Neural crest cell (in vitro differentiated cells): ENCODE measurements around the gene IGFN1. TPM values are rescaled to one million over a fixed set of nuclear protein-coding genes. Genes with fewer than 3 reads are reported as not detected.

Source experiments
- DNase-seq: peaks from one replicate; pipeline ENCODE4 v3.0.0; 2021; ENCODE audit warnings: low read depth, mixed read lengths, low spot score
- H3K27ac Mint-ChIP-seq: one replicate; pipeline ENCODE4 v1.8.0; 2021; ENCODE audit warnings: mild to moderate bottlenecking, mixed read lengths; ENCODE audit not compliant: unreplicated experiment
- H3K27me3 Mint-ChIP-seq: 2 replicates; pipeline ENCODE4 v1.8.0; 2021; ENCODE audit warnings: low read depth, mild to moderate bottlenecking, mixed read lengths
- H3K36me3 Mint-ChIP-seq: 2 replicates; pipeline ENCODE4 v1.8.0; 2021; ENCODE audit warnings: low read depth, mild to moderate bottlenecking, mixed read lengths
- H3K4me1 Mint-ChIP-seq: 2 replicates; pipeline ENCODE4 v1.8.0; 2021; ENCODE audit warnings: mixed read lengths
- H3K4me3 Mint-ChIP-seq: one replicate; pipeline ENCODE4 v1.8.0; 2021; ENCODE audit warnings: mild to moderate bottlenecking, mixed read lengths
- H3K9me3 Mint-ChIP-seq: 2 replicates; pipeline ENCODE4 v1.8.0; 2021; ENCODE audit warnings: mixed read lengths
- total RNA-seq: library from RNA; stranded (reverse); gene quantifications from 2 replicates; pipeline ENCODE4 v1.2.1, GENCODE V29; 2021
- TF ChIP-seq, protein P1 (sequence below): fragments of 200-600 bp; sonication (generic); conservative IDR thresholded peaks from 2 replicates; pipeline ENCODE4 v1.5.0; 2021; ENCODE audit warnings: antibody characterized with exemption, mild to moderate bottlenecking

IGFN1 gene
- total RNA-seq, 1 donor from 2014 or later = not detected

DNA sequence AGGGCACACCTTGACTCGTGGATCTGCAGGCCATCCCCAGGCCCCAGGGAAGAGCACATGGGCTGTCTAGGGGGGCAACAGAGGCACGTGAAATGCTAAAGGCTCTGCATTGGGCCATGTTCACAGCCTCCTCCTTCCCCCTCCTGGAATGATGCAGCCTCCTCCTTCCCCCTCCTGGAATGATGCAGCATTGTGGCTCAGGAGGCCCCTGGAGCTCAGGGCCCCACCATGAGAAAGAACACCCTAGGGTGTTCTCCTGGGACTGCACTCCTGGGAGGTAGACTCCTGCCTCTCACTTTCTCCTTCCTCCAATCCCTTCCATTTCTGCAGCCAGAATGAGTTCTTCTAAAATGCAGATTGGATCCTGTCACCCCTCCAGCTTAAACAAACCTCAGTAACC, 1.5 kb upstream of the IGFN1 start:
- Mint-ChIP-seq H3K27ac (no peak overlapping the region), H3K36me3 (no peaks in the 10 kb centered on the region), H3K9me3 (no peaks in the 10 kb centered on the region), H3K4me1 (peaks cover 8% of the 10 kb centered on the region), H3K4me3 (no peak overlapping the region), H3K27me3 (peaks cover 10% of the 10 kb centered on the region)
- TF ChIP-seq, protein P1, sequence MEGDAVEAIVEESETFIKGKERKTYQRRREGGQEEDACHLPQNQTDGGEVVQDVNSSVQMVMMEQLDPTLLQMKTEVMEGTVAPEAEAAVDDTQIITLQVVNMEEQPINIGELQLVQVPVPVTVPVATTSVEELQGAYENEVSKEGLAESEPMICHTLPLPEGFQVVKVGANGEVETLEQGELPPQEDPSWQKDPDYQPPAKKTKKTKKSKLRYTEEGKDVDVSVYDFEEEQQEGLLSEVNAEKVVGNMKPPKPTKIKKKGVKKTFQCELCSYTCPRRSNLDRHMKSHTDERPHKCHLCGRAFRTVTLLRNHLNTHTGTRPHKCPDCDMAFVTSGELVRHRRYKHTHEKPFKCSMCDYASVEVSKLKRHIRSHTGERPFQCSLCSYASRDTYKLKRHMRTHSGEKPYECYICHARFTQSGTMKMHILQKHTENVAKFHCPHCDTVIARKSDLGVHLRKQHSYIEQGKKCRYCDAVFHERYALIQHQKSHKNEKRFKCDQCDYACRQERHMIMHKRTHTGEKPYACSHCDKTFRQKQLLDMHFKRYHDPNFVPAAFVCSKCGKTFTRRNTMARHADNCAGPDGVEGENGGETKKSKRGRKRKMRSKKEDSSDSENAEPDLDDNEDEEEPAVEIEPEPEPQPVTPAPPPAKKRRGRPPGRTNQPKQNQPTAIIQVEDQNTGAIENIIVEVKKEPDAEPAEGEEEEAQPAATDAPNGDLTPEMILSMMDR = no peak
- DNase-seq = no peak

DNA sequence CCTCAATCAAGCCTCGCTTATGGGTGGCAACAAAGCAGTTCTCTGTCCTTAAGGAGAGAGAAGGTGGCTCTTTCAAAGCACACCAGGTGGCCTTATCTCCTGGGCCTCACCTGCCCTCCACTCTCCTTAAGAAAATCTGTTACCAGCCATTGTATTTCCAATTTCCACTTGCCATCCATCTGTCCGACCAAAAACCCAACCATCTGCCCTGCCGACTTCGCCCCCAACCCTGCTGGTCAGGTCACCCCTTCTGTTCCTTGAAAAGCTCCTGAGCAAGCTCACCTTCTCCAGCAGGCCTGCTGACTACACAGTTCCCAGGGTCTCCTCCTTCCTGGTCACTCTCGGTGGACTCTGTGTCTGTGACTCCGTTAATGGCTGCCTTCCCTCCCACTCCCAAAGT, 619 bp upstream of the IGFN1 start:
- no peak overlapping the region for H3K27ac Mint-ChIP-seq

DNA sequence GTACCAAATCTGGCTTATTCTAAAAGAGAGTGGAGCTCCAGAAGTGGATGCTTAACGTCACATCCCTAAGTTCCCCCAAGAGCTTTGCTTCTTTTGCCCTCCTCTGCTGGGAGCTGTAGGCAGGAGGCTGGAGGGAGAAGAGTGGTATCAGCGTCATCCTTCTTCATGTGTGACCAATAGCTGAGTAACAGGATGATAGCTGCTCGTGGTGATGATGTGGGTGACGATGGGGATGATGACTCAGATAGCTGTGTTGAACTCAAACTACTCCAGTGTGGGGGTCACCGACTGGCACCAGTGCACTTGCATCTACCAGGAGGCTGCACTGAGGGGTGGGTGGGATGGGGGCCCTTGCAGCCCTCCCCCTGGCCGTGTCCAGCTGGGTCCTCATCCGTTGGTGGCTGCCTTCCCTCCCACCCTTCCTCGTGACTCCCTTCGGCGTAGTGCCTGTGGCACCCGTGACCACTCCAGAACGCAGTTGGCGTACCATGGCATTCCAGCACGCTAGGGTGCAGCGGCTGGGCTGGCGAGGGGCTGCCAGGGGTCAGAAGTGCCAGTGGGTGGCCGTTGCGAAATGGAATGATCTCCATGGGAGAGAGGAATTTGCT, 1.1 kb downstream of the IGFN1 start:
- peaks cover 7% of the 10 kb centered on the region for H3K27me3 Mint-ChIP-seq
- no peak for DNase-seq
- H3K27ac Mint-ChIP-seq = no peak overlapping the region
- H3K4me1 Mint-ChIP-seq = peaks cover 4% of the 10 kb centered on the region
- H3K4me3 Mint-ChIP-seq = no peak overlapping the region
- no peaks in the 10 kb centered on the region for H3K36me3 Mint-ChIP-seq
- TF ChIP-seq, protein P1 = no peak
- H3K9me3 Mint-ChIP-seq = no peaks in the 10 kb centered on the region

More for the DNA sequence above, 619 bp upstream of the IGFN1 start:
- Mint-ChIP-seq H3K27me3 (peaks cover 7% of the 10 kb centered on the region), H3K4me3 (no peak overlapping the region), H3K9me3 (no peaks in the 10 kb centered on the region), H3K4me1 (peaks cover 4% of the 10 kb centered on the region), H3K36me3 (no peaks in the 10 kb centered on the region)
- no peak for DNase-seq
- TF ChIP-seq, protein P1 = no peak

DNA sequence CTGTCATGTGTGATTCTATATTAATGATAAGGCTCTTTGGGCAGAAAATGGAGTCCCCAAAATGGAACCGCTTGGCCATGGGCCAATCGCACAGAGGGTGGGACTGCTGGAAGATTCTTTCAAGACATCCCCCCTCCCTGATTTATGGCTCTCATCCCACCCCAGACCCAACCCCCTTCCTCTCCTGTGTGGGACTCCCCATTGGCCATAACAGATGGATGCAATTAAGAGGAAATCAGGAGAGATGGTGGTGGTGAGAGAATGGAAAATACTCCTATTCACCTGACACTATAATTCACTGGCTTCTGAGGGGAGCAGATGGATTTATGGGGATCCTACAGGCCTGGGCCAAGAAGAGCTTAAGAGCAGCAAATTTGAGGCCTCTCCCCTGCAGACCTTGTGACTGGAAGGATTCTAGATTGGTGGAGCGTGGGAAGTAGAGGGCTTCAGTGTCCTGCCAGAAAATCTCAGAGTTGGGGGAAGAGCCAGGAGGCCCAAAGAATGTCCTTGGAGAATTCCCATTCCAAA, 1.7 kb downstream of the IGFN1 start:
- Mint-ChIP-seq H3K4me3 (no peak overlapping the region), H3K27ac (no peak overlapping the region), H3K36me3 (no peaks in the 10 kb centered on the region), H3K9me3 (no peaks in the 10 kb centered on the region), H3K27me3 (peaks cover 7% of the 10 kb centered on the region), H3K4me1 (peaks cover 4% of the 10 kb centered on the region)
- no peak for DNase-seq
- TF ChIP-seq, protein P1 = no peak

DNA sequence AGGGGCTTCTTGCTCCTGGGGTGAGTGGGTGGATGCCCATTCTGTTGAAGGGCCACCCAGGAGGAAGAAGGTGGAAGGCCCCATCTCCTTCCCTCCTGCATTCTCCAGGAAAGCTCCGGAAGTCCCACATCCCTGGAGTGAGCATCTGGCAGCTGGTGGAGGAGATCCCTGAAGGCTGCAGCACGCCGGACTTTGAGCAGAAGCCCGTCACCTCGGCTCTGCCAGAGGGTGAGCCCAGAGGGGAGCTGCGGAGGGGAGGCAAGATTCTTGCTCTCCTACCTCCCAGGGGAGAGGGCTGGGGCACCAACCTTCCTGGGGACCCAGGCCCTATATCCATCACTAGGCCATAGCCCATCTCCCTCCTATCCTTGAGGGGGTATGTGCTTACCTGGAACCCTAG, 3.4 kb downstream of the IGFN1 start:
- Mint-ChIP-seq H3K36me3 (no peaks in the 10 kb centered on the region), H3K9me3 (no peaks in the 10 kb centered on the region), H3K27ac (no peak overlapping the region), H3K4me1 (peaks cover 4% of the 10 kb centered on the region), H3K4me3 (no peak overlapping the region), H3K27me3 (peaks cover 7% of the 10 kb centered on the region)
- DNase-seq = no peak
- TF ChIP-seq, protein P1 = no peak
